Right forelimb (tissue), 1 donor: ENCODE measurements around the gene KCNJ8.
"Not testable (repeated sequence)": the region's sequence is repeated elsewhere in the genome, so short reads cannot be mapped to it uniquely, and the experiment has no call there.

ENCODE experiments used
- DNase-seq: peaks from one replicate; pipeline ENCODE4 v3.0.0-alpha.2; 2018

Gene KCNJ8

DNA sequence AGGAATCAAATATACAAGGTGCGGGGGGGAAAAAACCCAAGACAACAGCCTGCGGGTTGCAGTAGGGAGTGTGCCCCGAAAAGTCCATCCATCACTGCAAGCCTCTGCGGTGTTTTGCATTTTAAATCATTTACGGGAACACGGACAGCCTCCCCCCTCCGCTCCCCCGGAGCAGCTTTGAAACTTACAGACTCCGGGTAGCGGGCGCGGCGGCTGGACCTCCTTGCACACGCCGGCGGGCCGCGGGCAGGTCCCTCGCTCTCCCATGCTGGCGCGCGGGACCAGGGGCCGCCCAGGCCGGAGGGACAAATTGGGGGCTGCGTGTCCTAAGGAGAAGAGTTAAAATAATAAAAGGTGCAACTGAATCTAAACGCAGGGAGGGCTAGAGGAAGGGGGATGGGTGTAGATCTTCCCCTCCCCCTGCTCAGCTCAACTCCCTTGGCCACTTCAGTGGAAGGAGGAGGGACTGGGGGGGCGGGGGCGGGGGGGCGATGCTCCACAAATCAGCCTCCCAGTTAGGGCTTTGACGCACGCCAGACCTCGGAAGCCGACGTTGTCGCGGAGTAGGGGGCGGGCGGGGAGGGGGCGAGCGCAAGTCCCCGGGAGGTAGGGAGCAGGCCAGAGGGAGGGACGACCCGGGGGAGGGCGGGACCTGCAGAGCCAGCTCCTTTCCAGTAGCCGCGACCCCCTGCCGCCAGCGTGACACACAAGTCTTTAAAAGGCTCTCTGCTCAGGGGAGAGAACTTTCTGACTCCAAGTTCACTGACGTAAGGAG lies at the start of gene KCNJ8:
TSS of gene KCNJ8 (minus strand) at position 349 of the 775 bp plus-strand sequence. CDS start 1,090 bp downstream, outside the sequence.
- DNase-seq, result peak; percentile 80

DNA sequence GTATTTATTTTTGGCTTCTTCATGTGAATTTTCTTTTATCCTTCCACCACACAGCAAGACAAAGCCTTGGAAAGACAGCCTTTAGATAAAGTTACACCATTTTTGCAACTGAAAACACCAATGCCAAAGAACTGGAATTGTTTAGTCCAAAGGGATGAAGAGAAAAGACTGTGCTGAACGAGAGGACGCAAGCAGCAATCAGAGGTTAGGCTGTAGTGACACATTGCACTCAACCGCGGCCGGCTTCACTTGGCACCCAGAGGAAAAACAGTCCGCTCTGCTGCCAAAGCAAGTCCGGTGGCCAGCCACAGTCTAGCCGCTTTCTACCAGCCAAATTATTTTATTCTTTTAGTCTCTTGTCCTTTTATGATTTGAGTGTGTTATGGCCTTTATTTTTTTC lies 49.1 kb upstream of the KCNJ8 start:
- no peak for DNase-seq

DNA sequence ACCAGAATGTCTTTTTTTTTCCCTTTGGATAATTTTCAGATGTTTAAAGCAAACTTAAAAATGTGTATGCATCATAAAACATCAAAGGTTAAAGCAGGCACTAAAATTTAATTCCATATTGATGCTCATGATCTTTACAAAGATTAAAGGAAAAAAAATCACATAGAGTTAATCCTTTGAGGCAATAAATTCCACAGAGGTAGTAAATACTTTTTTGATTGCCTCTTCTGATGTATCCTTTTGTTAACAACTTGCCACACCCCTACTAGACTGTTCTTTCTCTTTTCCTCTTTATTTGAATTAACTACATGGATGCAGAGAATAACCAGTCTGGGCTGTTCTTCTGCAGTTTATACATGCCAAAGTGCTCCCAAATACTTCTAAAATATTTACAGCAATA lies 45.2 kb upstream of the KCNJ8 start:
- no peak for DNase-seq

GRCh38 chr12:21819236-21819635 lies 44.7 kb upstream of the KCNJ8 start:
- no peak for DNase-seq

DNA sequence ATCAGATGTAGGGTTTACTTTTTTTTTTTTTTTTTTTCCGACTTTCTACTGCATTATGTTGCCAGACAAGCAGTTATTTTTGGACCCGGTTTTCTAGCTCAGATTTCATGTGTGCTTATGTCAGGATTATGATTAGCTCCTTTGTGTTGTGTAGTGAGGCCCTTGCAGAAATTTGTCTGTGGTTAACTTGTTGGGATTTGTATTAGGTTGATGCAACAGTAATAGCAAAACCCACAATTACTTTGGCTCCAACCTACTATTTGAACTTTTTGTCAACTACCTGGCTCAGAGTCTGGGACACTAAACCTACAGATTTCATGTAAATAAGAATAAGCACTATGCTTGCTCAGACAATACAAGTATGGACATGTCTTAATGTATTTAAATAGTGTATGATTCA lies 44.1 kb upstream of the KCNJ8 start:
- no peak for DNase-seq

GRCh38 chr12:21815306-21816062 lies 41.0 kb upstream of the KCNJ8 start:
- DNase-seq, result no peak

DNA sequence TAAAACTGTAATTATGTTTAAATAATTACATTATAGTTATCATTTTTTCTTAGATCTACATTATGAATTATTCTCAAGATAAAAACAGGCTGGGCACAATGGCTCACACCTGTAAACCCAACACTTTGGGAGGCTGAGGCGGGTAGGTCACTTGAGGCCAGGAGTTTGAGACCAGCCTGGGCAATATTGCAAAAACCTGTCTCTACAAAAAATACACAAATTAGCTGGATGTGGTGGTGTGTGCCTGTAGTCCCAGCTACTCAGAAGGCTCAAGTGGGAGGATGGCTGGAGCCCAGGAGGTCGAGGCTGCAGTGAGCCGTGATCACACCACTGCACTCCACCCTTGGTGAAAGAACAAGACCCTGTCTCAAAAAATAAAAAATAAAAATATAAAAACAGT lies 40.3 kb upstream of the KCNJ8 start:
- DNase-seq, result no peak

DNA sequence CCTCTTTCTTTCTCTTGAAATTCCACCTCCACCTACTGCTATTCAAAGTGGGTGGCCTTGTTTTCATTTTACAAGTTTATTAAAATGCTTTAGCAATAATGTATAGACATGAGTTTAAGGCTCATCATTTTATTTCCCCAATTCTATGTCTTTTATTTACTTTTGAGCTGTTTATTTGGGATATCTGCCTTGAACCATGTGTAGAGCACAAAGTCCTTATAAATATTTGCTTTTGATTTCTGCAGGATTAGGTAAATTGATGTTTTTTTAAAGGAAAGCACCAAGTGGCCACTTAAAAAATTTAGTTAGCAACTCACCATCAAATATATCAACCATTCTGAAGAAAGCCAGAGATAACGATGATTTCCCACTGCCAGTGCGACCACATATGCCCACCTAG lies 39.8 kb upstream of the KCNJ8 start:
- no peak for DNase-seq

DNA sequence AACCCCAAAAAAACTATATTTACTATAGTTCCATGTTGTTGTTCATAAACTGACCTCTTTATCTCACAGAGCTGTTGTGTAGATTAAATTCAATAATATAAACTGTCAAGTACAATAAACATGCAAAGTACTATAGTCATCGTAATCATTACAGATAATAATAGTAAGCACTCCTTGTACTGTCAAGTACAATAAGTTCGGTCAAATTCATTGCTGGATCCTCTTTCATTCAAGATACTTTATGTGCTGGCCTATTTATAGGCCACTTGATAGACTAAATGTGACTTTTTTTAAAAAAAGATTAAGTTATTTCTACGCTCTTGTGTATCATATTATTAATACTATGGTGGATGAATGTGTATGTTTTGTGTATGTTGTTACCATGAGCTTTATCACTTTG lies 39.2 kb upstream of the KCNJ8 start:
- no peak for DNase-seq

DNA sequence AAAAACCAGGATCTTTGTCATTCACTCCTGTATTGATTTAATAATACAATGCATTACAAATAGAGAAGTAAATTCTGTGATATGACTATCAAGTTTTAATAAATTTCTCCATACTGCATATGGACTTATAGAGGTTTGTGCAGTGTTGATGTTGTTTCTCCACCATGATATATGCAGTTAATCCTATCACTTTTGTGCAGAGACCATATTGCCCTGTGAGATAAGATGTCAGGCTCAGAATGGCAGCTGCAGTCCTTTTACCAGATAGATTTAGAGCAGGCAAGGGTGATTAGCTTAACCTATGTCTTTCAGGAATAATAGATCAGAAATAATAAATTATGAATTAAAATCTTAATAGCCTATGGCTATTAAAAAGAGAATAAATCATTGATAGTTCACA lies 38.6 kb upstream of the KCNJ8 start:
- DNase-seq, result no peak

- not testable (repeated sequence) for DNase-seq
These were observed 37.8 kb upstream of the KCNJ8 start for GRCh38 chr12:21812340-21812739.

- no peak for DNase-seq
These were observed 34.6 kb upstream of the KCNJ8 start for GRCh38 chr12:21809100-21809499.

GRCh38 chr12:21806255-21806654 lies 31.7 kb upstream of the KCNJ8 start:
- DNase-seq, result no peak

- no peak for DNase-seq
These were observed 27.2 kb upstream of the KCNJ8 start for GRCh38 chr12:21801522-21802288.

- no peak for DNase-seq
These were observed 25.5 kb upstream of the KCNJ8 start for GRCh38 chr12:21800011-21800410.

GRCh38 chr12:21797539-21797938 lies 23.0 kb upstream of the KCNJ8 start:
- DNase-seq, result no peak

- no peak for DNase-seq
These were observed 21.3 kb upstream of the KCNJ8 start for GRCh38 chr12:21795648-21796328.

DNA sequence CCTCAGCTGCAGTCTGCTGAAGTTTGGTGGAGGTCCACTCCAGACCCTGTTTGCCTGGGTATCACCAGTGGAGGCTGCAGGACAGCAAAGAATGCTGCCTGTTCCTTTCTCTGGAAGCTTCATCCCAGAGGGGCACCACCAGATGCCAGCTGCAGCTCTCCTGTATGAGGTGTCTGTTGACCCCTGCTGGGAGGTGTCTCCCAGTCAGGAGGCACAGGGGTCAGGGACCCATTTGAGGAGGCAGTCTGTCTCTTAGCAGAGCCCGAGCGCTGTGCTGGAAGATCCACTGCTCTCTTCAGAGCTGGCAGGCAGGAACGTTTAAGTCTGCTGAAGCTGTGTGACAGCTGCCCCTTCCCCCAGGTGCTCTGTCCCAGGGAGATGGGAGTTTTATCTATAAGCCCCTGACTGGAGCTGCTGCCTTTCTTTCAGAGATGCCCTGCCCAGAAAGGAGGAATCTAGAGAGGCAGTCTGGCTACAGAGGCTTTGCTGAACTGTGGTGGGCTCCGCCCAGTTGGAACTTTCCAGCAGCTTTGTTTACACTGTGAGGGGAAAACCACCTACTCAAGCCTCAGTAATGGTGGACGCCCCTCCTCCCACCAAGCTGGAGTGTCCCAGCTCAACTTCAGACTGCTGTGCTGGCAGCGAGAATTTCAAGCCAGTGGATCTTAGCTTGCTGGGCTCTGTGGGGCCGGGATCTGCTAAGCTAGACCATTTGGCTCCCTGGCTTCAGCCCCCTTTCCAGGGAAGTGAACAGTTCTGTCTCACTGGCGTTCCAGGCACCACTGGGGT lies 20.5 kb upstream of the KCNJ8 start:
- DNase-seq, result not testable (repeated sequence)

DNA sequence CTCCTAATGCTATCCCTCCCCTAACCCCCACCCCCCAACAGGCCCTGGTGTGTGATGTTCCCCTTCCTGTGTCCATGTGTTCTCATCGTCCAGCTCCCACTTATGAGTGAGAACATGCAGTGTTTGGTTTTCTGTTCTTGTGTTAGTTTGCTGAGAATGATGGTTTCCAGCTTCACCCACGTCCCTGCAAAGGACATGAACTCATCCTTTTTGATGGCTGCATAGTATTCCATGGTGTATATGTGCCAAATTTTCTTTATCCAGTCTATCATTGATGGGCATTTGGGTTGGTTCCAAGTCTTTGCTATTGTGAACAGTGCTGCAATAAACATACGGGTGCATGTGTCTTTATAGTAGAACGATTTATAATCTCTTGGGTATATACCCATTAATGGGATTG lies 15.2 kb upstream of the KCNJ8 start:
- DNase-seq, result not testable (repeated sequence)

DNA sequence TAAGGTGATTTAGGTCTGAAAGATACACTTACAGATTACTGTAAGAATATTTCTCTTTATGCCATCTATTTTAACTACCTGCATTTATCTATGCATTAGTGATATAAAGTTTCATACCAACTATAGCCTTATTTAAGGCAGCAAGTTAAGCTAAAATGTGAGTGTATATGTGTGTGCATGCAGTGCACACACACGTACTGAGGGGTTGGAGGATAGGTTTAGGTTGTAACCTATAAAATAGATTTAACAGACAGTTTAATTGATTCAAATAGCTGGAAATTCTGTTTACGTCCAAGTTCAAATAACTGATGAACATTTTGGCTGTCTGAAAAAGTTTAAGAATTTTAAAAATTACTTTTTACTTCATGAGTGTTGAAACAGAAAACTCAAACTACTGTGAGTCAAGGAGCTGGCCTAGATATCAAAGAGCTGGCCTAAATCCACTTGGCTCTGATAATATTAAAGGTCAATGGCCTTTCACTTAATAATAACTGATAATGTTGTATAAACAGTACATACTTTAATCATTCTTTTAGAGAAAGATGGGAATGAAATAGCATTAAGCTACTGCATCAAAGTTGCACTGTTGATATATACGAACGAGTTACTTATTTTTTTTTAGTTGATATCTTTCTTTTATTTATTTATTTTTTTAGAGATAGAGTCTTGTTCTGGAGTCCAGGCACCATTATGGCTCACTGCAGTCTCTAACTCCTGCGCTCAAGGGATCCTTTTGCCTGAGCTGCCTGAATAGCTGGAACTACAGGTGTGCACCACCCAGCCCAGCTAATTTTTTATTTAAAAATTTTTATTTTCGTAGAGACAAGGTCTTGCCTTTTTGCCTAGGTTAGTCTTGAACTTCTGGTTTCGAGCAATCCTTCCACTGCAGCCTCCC lies 13.8 kb upstream of the KCNJ8 start:
- DNase-seq, result no peak

DNA sequence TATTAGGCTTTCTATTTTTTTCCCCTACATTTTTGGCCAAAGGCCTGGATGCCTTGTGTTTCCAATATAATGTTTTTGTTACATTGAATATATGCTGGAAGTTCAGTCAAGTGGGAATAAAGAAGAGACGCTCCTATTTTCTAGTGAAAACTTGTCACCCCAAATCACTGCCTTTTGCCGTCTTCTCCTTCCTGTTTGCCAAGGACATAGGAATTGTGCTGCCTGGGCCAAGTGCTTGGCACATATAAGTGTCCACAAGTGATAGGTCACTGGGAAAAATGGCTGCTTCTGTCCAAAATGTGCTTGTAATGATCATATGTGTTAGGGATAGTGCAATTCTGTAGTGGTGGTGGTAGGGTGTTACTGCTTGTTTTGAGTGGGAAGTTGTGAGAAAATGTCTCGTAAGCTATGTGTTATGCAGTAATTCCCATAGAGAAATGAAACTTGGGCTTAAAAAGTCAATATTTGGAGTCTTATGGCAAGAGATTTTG lies 11.6 kb upstream of the KCNJ8 start:
- DNase-seq, result peak; percentile 47
